Putamen (tissue), 1 donor: ENCODE results near the gene ALMS1.
A peak's percentile ranks its signal among the peaks of the same experiment; 100 is the strongest.
"Not testable (repeated sequence)": the region's sequence is repeated elsewhere in the genome, so short reads cannot be mapped to it uniquely, and the experiment has no call there.

Experiments
- DNase-seq: peaks from one replicate; pipeline ENCODE4 v3.0.0-alpha.2; 2016; ENCODE audit warnings: low spot score

ALMS1 gene

GRCh38 chr2:73385504-73386341 is at the start of gene ALMS1:
Gene ALMS1 (plus strand): TSS chr2:73385836. CDS start chr2:73385869, 33 bp downstream.
- DNase-seq, result peak; percentile 92

- no peak for DNase-seq
Observed at GRCh38 chr2:73337828-73338227, 47.8 kb upstream of the ALMS1 start.

- DNase-seq, result no peak
Observed at GRCh38 chr2:73339201-73339600, 46.4 kb upstream of the ALMS1 start.

GRCh38 chr2:73341039-73341438 is 44.6 kb upstream of the ALMS1 start:
- no peak for DNase-seq

GRCh38 chr2:73343992-73344391 is 41.6 kb upstream of the ALMS1 start:
- DNase-seq, result peak; percentile 67

GRCh38 chr2:73344747-73345146 is 40.9 kb upstream of the ALMS1 start:
- not testable (repeated sequence) for DNase-seq

GRCh38 chr2:73350035-73350691 is 35.5 kb upstream of the ALMS1 start:
- no peak for DNase-seq

GRCh38 chr2:73356097-73356496 is 29.5 kb upstream of the ALMS1 start:
- DNase-seq, result no peak

- DNase-seq, result peak; percentile 20
Observed at GRCh38 chr2:73359915-73360697, 25.5 kb upstream of the ALMS1 start.

- DNase-seq, result no peak
Observed at GRCh38 chr2:73366060-73366459, 19.6 kb upstream of the ALMS1 start.

GRCh38 chr2:73368781-73369180 is 16.9 kb upstream of the ALMS1 start:
- DNase-seq, result no peak

GRCh38 chr2:73370348-73370747 is 15.3 kb upstream of the ALMS1 start:
- no peak for DNase-seq

GRCh38 chr2:73373344-73373743 is 12.3 kb upstream of the ALMS1 start:
- DNase-seq, result no peak

GRCh38 chr2:73374269-73374668 is 11.4 kb upstream of the ALMS1 start:
- no peak for DNase-seq

GRCh38 chr2:73376681-73377080 is 9.0 kb upstream of the ALMS1 start:
- DNase-seq, result no peak

GRCh38 chr2:73383036-73383435 is 2.6 kb upstream of the ALMS1 start:
- no peak for DNase-seq

GRCh38 chr2:73385123-73385503 is 523 bp upstream of the ALMS1 start:
- DNase-seq, result no peak

GRCh38 chr2:73386342-73386868 is 769 bp downstream of the ALMS1 start:
- no peak for DNase-seq

GRCh38 chr2:73386894-73387636 is 1.4 kb downstream of the ALMS1 start:
- no peak for DNase-seq

- DNase-seq, result no peak
Observed at GRCh38 chr2:73402386-73403103, 16.9 kb downstream of the ALMS1 start.

GRCh38 chr2:73403237-73403636 is 17.6 kb downstream of the ALMS1 start:
- DNase-seq, result no peak
